NCI-H187 treated with DMSO at 0.1 percent for 48 hours (cell line): ENCODE data around the gene ZNF578.
"Not testable (repeated sequence)": the region's sequence is repeated elsewhere in the genome, so short reads cannot be mapped to it uniquely, and the experiment has no call there.

Source experiments
- DNase-seq: peaks from one replicate; lab custom pipeline; 2025; lab: John Stamatoyannopoulos, UW

Gene ZNF578

GRCh38 chr19:52453324-52454094 lies at the start of gene ZNF578:
TSS of gene ZNF578 (plus strand) at chr19:52453553. CDS start at chr19:52501846, 48,293 bp downstream.
- no peak for DNase-seq

- DNase-seq, result no peak
Observed at GRCh38 chr19:52410276-52410675, 43.1 kb upstream of the ZNF578 start.

DNA sequence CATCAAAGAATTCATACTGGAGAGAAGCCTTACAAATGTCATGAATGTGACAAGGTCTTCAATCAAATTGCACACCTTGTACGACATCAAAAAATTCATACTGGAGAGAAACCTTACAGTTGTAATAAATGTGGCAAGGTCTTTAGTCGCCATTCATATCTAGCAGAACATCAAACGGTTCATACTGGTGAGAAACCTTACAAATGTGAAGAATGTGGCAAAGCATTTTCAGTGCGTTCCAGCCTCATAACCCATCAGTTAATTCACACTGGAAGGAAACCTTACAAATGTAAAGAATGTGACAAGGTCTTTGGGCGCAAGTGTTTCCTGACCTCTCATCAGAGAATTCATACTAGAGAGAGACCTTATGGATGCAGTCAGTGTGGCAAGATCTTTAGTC lies 37.6 kb upstream of the ZNF578 start:
- no peak for DNase-seq

- DNase-seq, result no peak
Observed at GRCh38 chr19:52428937-52429336, 24.4 kb upstream of the ZNF578 start, which contains the start of gene ZNF534. TSS of gene ZNF534 (plus strand) at chr19:52429148. CDS start at chr19:52431475, 2,327 bp downstream.

DNA sequence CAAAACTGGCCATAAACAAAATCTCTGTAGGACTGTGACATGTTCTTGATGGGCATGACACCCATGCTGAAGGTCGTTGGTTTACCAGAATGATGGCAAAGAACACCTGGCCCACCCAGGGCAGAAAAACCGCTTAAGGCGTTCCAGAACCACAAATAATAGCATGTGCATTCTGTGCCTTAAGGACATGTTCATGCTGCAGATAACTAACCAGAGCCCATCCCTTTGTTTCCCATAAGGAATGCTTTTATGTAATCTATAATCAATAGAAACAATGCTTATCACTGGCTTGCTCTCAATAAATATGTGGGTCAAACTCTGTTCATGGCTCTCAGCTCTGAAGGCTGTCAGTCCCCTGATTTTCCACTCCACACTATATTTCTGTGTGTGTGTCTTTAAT lies 11.2 kb upstream of the ZNF578 start:
- no peak for DNase-seq

- DNase-seq, result no peak
Observed at GRCh38 chr19:52444506-52444905, 8.8 kb upstream of the ZNF578 start.

- DNase-seq, result no peak
Observed at GRCh38 chr19:52451241-52451640, 2.1 kb upstream of the ZNF578 start.

- DNase-seq, result peak; percentile 3
Observed at GRCh38 chr19:52464798-52465470, 11.6 kb downstream of the ZNF578 start.

DNA sequence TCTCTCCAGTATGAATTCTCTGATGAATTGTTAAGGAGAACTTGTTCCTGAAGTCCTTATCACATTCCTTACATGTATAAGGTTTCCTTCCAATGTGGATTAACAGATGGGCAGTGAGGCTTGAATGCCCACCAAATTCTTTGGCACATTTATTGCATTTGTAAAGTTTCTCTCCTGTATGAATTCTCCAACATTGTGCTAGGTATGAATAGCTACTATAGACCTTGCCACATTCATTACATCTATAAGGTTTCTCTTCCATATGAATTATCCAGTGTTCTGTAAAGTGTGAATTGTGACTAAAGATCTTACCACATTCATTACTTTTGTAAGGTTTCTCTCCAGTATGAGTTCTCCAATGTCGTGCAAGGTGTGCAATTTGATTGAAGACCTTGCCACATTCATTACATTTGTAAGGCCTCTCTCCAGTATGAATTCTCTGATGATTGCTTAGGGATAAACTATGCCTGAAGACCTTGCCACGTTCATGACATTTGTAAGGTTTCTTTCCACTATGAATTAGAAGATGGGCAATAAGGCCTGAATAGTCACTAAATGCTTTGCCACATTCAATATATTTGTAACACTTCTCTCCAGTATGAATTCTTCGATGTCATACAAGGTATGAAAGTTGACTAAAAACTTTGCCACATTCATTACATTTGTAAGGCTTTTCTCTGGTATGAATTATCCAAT lies 20.4 kb downstream of the ZNF578 start:
- DNase-seq, result no peak

DNA sequence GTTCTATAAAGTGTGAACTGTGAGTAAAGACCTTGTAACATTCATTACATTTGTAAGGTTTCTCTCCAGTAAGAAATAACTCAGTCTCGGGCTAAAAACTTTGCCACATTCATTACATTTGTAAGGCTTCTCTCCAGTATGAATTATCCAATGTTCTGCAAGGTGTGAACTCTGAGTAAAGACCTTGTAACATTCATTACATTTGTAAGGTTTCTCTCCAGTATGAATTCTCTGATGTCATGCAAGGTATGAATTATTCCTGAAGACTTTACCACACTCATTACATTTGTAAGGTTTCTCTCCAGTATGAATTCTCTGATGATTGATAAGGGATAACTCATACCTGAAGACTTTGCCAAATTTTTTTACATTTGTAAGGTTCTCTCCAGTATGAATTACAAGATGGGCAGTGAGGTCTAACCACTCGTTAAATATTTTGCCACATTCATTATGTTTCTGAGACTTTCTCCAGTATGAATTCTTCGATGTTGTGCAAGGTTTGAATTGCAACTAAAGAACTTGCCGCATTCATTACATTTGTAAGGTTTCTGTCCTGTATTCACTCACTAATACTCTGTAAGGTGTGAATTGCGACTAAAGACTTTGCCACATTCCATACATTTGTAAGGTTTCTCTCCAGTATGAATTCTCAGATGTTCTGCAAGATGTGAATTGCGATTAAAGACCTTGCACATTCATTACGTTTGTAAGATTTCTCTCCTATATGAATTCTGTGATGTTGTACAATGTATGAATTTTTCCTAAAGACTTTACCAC lies 21.2 kb downstream of the ZNF578 start:
- DNase-seq, result no peak

DNA sequence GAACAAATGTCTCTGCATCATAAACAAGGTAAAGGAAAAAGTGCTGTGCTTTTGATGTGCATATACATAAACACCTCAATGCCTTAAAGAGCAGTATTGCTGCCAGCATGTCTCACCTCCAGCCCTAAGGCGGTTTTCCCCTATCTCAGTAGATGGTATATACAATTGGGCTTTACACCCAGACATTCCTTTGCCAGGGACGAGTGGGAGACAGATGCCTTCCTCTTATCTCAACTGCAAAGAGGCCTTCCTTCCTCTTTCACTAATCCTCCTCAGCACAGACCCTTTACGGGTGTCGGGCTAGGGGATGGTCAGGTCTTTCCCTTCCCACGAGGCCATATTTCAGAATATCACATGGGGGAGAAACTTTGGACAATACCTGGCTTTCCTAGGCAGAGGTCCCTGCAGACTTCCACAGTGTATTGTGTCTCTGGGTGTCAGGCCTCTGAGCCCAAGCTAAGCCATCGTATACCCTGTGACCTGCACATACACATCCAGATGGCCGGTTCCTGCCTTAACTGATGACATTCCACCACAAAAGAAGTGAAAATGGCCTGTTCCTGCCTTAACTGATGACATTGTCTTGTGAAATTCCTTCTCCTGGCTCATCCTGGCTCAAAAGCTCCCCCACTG lies 30.9 kb downstream of the ZNF578 start:
- not testable (repeated sequence) for DNase-seq

- DNase-seq, result not testable (repeated sequence)
Observed at GRCh38 chr19:52485064-52485463, 31.7 kb downstream of the ZNF578 start.

DNA sequence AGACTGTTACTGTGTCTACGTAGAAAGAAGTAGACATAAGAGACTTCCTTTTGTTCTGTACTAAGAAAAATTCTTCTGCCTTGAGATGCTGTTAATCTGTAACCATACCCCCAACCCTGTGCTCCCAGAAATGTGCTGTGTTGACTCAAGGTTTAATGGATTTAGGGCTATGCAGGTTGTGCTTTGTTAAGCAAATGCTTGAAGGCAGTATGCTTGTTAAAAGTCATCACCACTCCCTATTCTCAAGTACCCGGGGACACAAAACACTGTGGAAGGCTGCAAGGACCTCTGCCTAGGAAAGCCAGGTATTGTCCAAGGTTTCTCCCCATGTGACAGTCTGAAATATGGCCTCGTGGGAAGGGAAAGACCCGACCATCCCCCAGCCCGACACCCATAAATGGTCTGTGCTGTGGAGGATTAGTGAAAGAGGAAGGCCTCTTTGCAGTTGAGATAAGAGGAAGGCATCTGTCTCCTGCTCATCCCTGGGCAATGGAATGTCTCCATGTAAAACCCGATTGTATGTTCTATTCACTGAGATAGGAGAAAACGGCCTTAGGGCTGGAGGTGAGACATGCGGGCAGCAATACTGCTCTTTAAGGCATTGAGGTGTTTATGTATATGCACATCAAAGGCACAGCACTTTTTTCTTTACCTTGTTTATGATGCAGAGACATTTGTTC lies 32.3 kb downstream of the ZNF578 start:
- DNase-seq, result not testable (repeated sequence)

DNA sequence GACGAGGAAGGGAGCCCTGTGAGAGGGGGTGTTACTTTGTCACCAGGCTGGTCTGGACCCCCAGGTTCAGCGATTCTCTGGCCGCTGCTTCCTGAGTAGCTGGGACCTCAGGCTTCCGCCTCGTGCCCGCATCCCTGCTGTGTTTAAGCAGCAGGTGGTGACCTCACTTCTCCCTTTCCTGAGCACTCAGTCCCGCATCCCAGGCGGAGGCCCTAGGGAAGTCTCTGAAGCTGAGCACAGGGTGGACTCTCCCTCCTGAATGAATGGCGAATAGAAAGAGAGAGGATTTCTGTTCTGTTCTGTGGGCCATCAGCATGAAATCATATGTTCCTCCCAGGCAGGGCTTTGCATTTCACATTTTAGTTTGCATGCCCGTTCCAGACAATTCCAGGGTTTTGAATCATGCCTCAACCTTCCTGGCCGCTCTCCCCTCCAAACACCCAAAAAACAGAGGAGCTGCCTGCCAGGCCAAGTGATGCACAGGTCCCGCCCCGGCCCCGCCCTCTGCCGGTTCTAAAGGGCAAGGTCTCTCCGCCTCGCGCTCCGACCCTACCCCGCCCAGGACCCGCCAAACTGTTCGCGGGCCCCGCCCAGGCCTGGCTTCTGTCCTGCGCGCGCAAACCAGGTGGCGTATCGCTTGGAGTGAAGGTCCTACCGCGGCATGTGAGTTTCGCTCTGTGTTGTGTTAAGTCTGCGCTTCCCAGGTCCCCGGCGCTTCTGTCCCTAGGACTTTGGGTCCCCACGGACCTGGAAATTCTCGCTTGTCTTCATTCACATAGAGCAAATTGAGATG lies 39.0 kb downstream of the ZNF578 start:
- no peak for DNase-seq

DNA sequence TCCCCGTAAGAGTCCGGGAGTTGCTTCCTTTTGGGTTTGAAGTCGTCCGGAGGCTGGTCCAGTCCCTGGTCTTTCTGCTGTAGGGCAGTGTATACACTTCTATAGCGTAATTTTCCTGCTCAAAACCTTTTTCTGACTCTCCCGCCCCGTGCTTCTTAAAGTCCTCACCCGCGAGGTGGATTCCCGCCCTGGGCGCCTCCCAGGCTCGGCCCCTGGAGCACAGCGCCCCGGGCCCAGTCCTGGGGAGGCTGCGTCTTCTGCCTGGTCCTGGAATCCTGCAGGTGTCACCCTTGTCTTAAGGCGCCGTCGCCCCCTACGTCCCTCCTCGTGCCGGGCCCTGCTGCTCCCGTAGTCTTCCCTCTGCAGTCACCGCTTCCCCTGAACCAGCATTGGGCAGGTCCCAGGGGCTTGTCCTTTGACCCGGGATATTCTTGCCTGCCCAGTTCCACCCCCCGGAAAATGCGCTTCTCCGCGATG lies 39.7 kb downstream of the ZNF578 start:
- no peak for DNase-seq

GRCh38 chr19:52494518-52494917 lies 41.2 kb downstream of the ZNF578 start:
- no peak for DNase-seq

- no peak for DNase-seq
Observed at GRCh38 chr19:52498571-52498970, 45.2 kb downstream of the ZNF578 start.

DNA sequence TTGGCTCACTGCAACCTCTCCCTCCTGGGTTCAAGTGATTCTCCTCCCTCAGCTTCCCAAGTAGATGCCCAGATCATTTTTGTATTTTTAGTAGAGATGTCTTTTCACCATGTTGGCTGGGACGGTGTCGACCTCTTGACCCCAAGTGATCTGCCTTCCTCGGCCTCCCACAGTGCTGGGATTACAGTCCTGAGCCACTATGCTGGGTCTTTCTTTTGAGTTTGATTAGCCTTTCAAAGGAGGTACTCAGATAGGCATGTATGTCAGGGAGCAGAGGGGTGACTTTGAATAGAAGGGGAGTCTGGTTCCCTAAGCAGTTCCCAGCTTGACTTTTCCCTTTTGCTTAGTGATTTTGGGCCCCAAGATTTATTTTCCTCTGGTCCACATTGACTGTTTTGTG lies 47.1 kb downstream of the ZNF578 start:
- DNase-seq, result not testable (repeated sequence)

GRCh38 chr19:52500991-52501390 lies 47.6 kb downstream of the ZNF578 start:
- not testable (repeated sequence) for DNase-seq

DNA sequence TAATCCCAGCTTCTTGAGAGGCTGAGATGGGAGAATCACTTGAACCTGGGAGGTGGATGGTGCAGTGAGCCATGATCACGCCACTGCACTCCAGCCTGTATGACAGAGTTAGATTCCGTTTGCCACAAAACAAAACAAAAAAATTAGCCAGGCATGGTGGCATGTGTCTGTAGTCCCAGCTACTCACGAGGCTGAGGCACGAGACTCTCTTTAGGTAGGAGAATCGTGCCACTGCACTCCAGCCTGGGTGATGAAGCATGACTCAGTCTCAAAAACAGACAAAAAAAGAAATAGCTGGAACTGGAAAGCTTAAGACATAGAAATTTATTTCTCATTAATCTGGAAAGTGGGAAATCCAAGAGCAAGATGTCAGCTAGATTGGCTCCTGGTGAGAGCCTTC lies 53.9 kb downstream of the ZNF578 start:
- DNase-seq, result no peak
